Superior temporal gyrus (tissue), 1 donor: ENCODE data around the gene LTB4R.
"Not testable (repeated sequence)": the region's sequence is repeated elsewhere in the genome, so short reads cannot be mapped to it uniquely, and the experiment has no call there.

Experiments used
- DNase-seq: peaks from one replicate; pipeline ENCODE4 v3.0.0-alpha.2; 2016; ENCODE audit errors: extremely low spot score

The LTB4R gene

DNA sequence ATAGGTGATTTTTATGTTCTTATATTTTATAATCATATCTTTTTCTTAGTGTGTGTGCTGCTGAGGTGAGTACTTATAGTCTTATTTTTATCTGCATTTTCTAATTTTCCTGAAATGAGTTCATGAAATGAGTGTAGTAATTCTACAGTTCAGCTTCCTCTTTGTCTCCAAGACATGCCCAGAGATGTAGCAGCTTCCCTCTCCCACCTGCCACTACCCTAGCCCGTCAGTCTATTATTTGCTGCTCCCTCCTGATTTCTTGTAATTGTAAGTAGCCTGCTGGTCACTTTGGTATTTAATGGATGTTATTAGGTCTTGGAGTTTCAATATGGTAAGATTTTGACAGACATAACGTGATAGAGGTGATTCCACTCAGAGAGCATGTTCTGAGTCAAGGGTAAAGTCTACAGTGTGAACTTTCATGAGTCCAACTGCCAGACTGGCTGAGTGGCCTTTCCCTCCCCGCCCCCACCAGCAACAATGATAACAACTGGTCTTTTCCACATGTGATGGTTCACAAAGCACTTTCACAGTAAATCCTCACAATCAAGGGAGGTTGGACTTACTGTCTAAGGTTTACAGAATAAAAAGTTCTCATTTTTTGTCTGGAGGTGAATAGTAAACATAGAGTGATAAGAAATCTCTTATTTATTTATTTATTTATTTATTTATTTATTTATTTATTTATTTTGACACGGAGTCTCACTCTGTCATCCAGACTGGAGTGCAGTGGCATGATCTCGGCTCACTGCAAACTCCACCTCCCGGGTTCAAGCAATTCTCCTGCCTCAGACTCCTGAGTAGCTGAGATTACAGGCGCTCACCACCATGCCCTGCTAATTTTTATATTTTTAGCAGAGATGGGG, 32.7 kb downstream of the LTB4R start:
- no peak for DNase-seq

- DNase-seq: no peak
Observed at GRCh38 chr14:24347134-24347533, 35.8 kb downstream of the LTB4R start.

DNA sequence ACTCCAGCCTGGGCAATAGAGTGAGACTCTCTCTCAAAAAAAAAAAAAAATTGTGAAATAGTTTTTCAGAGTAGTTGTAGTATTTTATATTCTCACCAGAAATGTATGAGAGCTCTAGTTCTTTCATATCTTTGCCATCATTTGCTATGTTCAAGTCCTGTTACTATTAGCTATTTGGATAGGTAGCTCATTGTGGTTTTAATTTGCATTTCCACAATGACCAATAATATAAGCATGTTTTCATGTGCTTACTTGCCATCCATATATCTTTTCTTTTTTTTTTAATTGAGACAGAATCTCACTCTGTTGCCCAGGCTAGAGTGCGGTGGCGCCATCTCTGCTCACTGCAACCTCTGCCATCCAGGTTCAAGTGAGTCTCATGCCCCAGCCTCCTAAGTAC, 36.9 kb downstream of the LTB4R start:
- no peak for DNase-seq

- DNase-seq: no peak
Observed at GRCh38 chr14:24349742-24350141, 38.4 kb downstream of the LTB4R start.

GRCh38 chr14:24351517-24351916, 40.2 kb downstream of the LTB4R start:
- no peak for DNase-seq

- DNase-seq: no peak
Observed at GRCh38 chr14:24353559-24354481, 42.5 kb downstream of the LTB4R start.

DNA sequence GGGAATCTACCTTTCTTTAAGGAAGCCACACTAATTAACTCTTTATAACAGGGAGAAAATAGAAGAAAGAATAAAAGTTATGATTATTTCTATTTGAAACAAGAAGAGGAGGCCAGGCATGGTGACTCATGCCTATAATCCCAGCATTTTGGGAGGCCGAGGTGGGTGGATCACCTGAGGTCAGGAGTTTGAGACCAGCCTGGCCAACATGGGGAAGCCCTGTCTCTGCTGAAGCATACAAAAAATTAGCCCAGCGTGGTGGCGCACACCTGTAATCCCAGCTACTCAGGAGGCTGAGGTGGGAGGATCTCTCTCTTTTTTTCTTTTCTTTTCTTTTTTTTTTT, 43.2 kb downstream of the LTB4R start:
- not testable (repeated sequence) for DNase-seq

GRCh38 chr14:24355009-24355408, 43.7 kb downstream of the LTB4R start:
- no peak for DNase-seq

GRCh38 chr14:24356208-24356607, 44.9 kb downstream of the LTB4R start:
- DNase-seq: no peak

GRCh38 chr14:24360281-24360680, 49.0 kb downstream of the LTB4R start:
- no peak for DNase-seq

- DNase-seq: no peak
Observed at GRCh38 chr14:24361326-24361725, 50.0 kb downstream of the LTB4R start.

DNA sequence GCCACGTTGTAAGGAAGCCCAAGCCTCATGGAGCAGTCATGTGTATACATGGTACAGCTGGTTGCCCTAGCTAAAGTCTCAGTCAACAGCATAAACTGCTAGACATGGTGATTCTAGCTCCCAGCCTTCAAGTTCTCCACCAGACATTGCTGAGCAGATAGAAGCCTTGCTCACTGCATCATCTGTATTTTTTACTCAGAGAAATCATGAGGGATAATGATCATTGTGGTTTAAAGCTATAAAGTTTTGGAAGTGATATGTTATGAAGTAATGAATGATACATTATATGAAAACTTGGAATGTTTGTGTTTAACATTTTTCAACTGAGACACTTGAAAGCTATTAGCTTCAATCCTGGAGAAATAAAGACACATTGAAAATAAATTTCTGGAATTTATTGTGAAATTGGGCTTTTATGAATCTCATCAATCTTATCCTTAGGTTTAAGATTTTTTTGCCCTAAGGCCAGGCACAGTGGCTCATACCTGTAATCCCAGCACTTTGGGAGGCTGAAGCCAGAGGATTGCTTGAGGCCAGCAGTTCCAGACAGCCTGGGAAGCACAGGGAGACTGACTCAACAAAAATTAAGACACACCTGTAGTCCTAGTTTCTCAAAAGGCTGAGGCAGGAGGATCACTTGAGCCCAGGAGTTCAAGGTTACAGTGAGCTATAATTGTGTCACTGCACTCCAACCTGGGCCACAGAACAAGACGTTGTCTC, 51.1 kb downstream of the LTB4R start:
- DNase-seq: no peak

DNA sequence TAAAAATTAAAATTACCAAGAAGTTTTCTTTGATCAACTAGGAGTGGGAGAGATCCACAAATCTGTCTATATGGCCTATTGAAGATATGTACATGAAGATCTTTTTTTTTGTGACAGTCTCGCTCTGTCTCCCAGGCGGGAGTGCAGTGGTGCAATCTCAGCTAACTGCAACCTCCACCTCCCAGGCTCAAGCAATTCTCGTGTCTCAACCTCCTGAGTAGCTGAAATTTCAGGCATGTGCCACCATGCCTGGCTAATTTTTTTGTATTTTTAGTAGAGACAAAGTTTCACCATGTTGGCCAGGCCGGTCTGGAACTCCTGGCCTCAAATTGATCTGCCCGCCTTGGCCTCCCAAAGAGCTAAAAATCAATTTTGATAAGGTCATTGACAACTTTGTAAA, 52.1 kb downstream of the LTB4R start:
- no peak for DNase-seq

GRCh38 chr14:24364841-24365240, 53.5 kb downstream of the LTB4R start:
- no peak for DNase-seq

DNA sequence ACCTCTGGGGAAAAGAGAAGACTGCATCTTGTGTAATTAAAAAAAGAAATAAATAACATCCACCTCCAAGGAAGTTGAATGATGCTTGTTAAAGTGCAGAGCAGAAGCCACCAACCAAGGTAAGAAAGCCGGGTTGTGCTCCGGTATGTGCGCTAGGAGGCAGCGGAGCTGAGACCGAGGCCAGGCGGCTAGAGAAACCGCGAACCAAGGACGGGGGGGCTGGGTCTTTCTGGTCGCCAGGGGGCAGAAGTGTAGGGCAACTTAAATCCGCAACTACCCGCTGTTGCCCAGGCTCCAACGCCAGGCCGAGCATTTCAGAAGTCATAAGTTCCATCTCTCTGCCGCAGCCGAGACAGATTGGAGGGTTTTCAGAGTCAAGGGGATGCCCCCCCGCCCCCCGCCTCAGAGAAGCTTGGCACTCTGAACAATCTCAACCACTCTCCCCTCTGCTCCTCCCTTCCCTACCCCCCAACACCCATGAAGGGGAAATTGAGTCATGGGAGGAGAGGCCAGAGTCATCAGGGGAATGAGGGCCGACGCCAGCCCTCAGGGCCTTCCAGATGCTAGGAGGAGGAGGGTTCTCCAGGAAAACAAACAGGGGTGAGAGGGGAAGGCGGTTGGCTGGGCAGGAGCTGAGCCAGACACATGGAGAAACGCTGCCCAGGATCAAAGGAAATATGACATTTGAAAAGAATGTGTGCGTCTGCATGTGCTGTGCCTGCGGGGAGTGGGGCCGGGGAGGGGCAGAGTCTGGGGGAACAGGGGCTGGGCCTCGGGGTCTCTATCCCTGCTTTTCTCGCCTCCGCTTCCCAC, 54.5 kb downstream of the LTB4R start:
- no peak for DNase-seq

GRCh38 chr14:24366413-24366720, 55.1 kb downstream of the LTB4R start:
- DNase-seq: no peak

DNA sequence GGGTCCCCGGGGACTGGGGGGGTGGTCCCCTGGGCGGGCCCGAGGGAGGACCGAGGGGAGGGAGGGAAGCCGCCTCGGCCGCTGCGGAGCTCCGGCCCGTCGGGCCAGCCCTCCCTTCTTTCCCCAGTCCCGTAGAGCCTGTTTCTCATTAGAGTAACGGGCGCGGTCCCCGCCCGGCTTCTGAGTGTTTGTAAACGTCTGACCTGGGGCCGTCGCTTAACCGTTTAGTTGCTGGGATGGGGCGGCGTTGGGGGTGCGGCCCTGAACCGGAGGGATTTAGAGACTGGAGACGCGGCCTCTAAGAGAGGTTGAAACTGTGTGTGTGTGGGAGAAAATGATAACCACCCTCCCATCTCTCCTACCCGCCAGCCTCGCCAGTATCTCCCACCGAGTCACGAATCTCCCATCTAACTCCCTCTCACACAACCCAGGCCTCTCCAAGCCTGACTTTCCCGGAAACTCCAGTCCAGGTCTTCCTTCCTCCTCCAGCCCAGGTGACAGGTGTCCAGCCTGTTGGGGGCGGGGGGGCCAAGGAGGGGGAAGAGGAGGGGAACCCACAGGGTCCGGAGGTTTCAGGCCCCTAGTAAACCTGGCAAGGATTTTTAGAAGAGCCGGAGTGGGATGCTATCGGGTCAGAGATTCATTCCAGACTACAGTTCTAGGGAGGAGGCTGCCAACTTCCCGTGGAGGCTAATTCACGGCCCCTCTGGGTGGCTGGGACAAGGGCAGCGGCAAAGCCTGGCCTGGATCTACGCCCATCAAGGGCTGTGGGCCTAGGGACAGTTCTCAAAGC, 55.6 kb downstream of the LTB4R start:
- DNase-seq: no peak
